Activated T-cell treated with anti-CD3 and anti-CD28 coated beads, Interleukin-2, amount 50 U/mL, for 48 hours (primary cell): ENCODE measurements around the gene ZNF385B.

Experiments used
- DNase-seq, 2 experiments: peaks; one replicate each; pipeline ENCODE4 v3.0.0-alpha.2; 2020

The ZNF385B gene

GRCh38 chr2:179741317-179741716, 120.1 kb downstream of the ZNF385B start:
- no peak for DNase-seq

- no peak for DNase-seq
Observed at GRCh38 chr2:179729966-179730365, 131.4 kb downstream of the ZNF385B start.

GRCh38 chr2:179726461-179727180, 134.8 kb downstream of the ZNF385B start:
- DNase-seq: no peak

- no peak for DNase-seq
Observed at GRCh38 chr2:179724403-179724802, 137.0 kb downstream of the ZNF385B start.

GRCh38 chr2:179720173-179720772, 141.1 kb downstream of the ZNF385B start:
- no peak for DNase-seq

GRCh38 chr2:179715871-179716270, 145.5 kb downstream of the ZNF385B start:
- no peak for DNase-seq

- no peak for DNase-seq
Observed at GRCh38 chr2:179715196-179715595, 146.2 kb downstream of the ZNF385B start.

- no peak for DNase-seq
Observed at GRCh38 chr2:179712825-179713224, 148.6 kb downstream of the ZNF385B start.

GRCh38 chr2:179711375-179711774, 150.0 kb downstream of the ZNF385B start:
- DNase-seq: no peak

GRCh38 chr2:179703702-179704101, 157.7 kb downstream of the ZNF385B start:
- no peak for DNase-seq

GRCh38 chr2:179702912-179703311, 158.5 kb downstream of the ZNF385B start:
- no peak for DNase-seq

- DNase-seq: no peak
Observed at GRCh38 chr2:179701524-179702110, 159.8 kb downstream of the ZNF385B start.

- DNase-seq: no peak
Observed at GRCh38 chr2:179695486-179695885, 165.9 kb downstream of the ZNF385B start.

- no peak for DNase-seq
Observed at GRCh38 chr2:179694963-179695362, 166.4 kb downstream of the ZNF385B start.

GRCh38 chr2:179692610-179693009, 168.8 kb downstream of the ZNF385B start:
- no peak for DNase-seq

- DNase-seq: no peak
Observed at GRCh38 chr2:179692043-179692442, 169.4 kb downstream of the ZNF385B start.

GRCh38 chr2:179691235-179691634, 170.2 kb downstream of the ZNF385B start:
- DNase-seq: no peak

- DNase-seq: no peak
Observed at GRCh38 chr2:179686718-179687342, 174.6 kb downstream of the ZNF385B start.

- DNase-seq: no peak
Observed at GRCh38 chr2:179686069-179686468, 175.3 kb downstream of the ZNF385B start.

GRCh38 chr2:179685146-179685545, 176.3 kb downstream of the ZNF385B start:
- DNase-seq: no peak

- no peak for DNase-seq
Observed at GRCh38 chr2:179682756-179683155, 178.7 kb downstream of the ZNF385B start.

GRCh38 chr2:179677746-179678505, 183.5 kb downstream of the ZNF385B start:
- DNase-seq: no peak

- DNase-seq: no peak
Observed at GRCh38 chr2:179677077-179677688, 184.2 kb downstream of the ZNF385B start.
